Breast epithelium (tissue), 4 donors: ENCODE results near the gene ROR2. TPM values are rescaled to one million over a fixed set of nuclear protein-coding genes. Genes with fewer than 3 reads are reported as not detected.
A peak's percentile ranks its signal among the peaks of the same experiment; 100 is the strongest.
"Not testable (repeated sequence)": the region's sequence is repeated elsewhere in the genome, so short reads cannot be mapped to it uniquely, and the experiment has no call there.

Source experiments
- DNase-seq, 2 donors: peaks; one replicate each; pipeline ENCODE4 v3.0.0-alpha.2; 2019; ENCODE audit warnings: low spot score in 2 of 2
- H3K27ac ChIP-seq, 2 donors: fragments of 200-600 bp; sonication (generic) in 1 of 2; one replicate each; pipeline ENCODE4 v1.5.1; 2016 to 2019; ENCODE audit warnings: mild to moderate bottlenecking in 1 of 2
- H3K27me3 ChIP-seq, 2 donors: fragments of 200-600 bp; sonication (generic) in 1 of 2; one replicate each; pipeline versions ENCODE4 v1.5.1 to v1.6.0; 2017 to 2019; ENCODE audit warnings: control low read depth in 1 of 2, mild to moderate bottlenecking in 1 of 2
- H3K36me3 ChIP-seq: fragments of 200-600 bp; one replicate; pipeline ENCODE4 v1.5.1; 2019
- H3K4me1 ChIP-seq, 2 donors: fragments of 200-600 bp; sonication (generic); one replicate each; pipeline ENCODE4 v1.5.1; 2016 to 2019; ENCODE audit warnings: control low read depth in 1 of 2
- H3K4me3 ChIP-seq, 3 donors: fragments of 200-600 bp; sonication (generic); 1 replicate in 2 of 3; 2 replicates in 1 of 3; pipeline ENCODE4 v1.5.1; 2016 to 2019; ENCODE audit warnings: mild to moderate bottlenecking in 3 of 3, moderate library complexity in 2 of 3
- H3K9me3 ChIP-seq, 2 donors: fragments of 200-600 bp; sonication (generic) in 1 of 2; one replicate each; pipeline ENCODE4 v1.5.1; 2016 to 2019; ENCODE audit warnings: control low read depth in 1 of 2
- POLR2A ChIP-seq: fragments of 450-650 bp; IDR thresholded peaks from one replicate; pipeline ENCODE4 v1.6.1; 2016; ENCODE audit warnings: antibody characterized with exemption, mild to moderate bottlenecking, moderate library complexity
- POLR2AphosphoS5 ChIP-seq, 3 donors: sonication (generic); formaldehyde crosslinking; IDR thresholded peaks; one replicate each; pipeline ENCODE4 v1.6.1; 2017; ENCODE audit warnings: antibody characterized with exemption in 3 of 3
- intact Hi-C: fragments of 100-400 bp; cut with DNase I; formaldehyde crosslinking; loops from one replicate; pipeline ENCODE4 v1.15.1; 2023; ENCODE audit warnings: low total_unique reads
- total RNA-seq, 3 donors: library from RNA; depleted of rRNA; stranded (reverse); fragments of >200 nt; gene quantifications; one replicate each; pipeline ENCODE4 v1.1.0, GENCODE V29; 2016
- TF ChIP-seq, protein P1 (sequence below), 3 donors: fragments of 450-650 bp; IDR thresholded peaks; one replicate each; pipeline ENCODE4 v1.5.1; 2016 to 2017; ENCODE audit warnings: antibody characterized with exemption in 3 of 3, mild to moderate bottlenecking in 3 of 3, moderate library complexity in 3 of 3

ROR2 gene
- total RNA-seq, 3 donors from 2014 or later: 2.1 to 25.6 (median 10.2) TPM

DNA sequence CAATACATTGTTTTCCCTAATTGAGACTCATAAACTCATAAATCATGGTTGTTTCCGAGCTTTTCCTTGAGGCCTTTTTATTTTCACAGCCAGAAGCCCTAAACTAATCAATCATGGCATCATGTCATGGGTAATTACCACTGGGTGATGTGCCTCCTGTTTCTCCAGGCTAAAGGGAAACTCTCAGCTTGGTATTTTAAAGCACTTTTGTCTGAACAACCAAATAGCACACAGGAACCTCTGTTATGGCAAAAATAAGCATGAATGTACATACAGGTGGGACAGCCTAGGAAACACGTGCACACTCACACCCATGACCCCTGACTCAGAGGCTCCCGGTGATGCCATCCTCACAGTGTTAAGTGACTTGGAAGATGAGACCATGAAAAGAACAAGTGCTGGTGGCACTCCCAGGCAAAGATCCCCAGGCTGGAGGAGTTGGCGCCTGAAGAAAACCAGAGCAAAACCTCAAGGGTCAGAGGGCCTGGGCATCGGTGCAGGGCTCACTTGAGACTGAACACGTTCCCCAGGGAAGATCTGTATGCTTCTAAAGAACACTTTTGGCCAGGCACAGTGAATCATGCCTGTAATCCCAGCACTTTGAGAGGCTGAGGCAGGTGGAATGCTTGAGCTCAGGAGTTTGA, 154.3 kb downstream of the ROR2 start:
- Histone ChIP-seq H3K36me3 (no peaks in the 10 kb centered on the region), H3K27me3 (no peaks in the 10 kb centered on the region), H3K4me3 (no peak overlapping the region), H3K9me3 (no peaks in the 10 kb centered on the region), H3K27ac (peak overlapping the region; percentile 21 to 25), H3K4me1 (no peaks in the 10 kb centered on the region)
- peak in 1 of 2 donors; percentile 45 for DNase-seq
- intact Hi-C loops: no loop called here
- TF ChIP-seq POLR2AphosphoS5 (IDR thresholded peaks at IDR 0.05) (no peak), POLR2A (no peak)
- TF ChIP-seq, protein P1, sequence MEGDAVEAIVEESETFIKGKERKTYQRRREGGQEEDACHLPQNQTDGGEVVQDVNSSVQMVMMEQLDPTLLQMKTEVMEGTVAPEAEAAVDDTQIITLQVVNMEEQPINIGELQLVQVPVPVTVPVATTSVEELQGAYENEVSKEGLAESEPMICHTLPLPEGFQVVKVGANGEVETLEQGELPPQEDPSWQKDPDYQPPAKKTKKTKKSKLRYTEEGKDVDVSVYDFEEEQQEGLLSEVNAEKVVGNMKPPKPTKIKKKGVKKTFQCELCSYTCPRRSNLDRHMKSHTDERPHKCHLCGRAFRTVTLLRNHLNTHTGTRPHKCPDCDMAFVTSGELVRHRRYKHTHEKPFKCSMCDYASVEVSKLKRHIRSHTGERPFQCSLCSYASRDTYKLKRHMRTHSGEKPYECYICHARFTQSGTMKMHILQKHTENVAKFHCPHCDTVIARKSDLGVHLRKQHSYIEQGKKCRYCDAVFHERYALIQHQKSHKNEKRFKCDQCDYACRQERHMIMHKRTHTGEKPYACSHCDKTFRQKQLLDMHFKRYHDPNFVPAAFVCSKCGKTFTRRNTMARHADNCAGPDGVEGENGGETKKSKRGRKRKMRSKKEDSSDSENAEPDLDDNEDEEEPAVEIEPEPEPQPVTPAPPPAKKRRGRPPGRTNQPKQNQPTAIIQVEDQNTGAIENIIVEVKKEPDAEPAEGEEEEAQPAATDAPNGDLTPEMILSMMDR (IDR thresholded peaks at IDR 0.05): no peak

DNA sequence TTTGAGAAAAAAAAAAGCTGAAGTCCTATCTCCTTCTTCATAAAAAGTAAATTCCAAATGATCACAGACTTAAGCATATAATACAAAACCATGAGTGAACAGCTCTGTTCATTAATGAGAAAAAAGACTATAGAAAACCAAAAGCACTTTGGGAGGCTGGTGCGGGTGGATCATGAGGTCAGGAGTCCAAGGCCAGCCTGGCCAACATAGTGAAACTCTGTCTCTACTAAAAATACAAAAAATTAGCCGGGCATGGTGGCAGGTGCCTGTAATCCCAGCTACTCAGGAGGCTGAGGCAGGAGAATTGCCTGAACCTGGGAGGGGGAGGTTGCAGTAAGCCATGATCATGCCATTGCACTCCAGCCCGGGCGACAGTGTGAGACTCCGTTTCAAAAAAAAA, 156.7 kb downstream of the ROR2 start:
- H3K36me3 ChIP-seq, intact Hi-C loops, H3K9me3 ChIP-seq, H3K4me3 ChIP-seq, H3K27ac ChIP-seq, H3K27me3 ChIP-seq, H3K4me1 ChIP-seq: not testable (repeated sequence)
- peak in 1 of 2 donors; percentile 6 for DNase-seq

DNA sequence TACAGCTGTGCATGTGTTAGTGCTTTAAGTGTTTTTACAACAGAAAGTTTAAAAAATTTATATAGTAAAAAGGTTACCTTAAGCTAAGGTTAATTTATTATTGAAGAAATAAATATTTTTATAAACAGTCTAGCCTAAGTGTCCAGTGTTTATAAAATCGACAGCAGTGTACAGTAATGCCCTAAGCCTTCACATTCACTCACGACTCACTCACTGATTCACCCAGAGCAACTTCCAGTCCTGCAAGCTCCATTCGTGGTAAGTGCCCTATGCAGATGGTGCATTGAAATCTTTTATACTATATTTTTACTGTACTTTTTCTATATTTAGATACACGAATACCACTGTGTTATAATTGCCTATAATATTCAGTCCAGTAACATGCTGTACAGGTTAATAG, 159.1 kb downstream of the ROR2 start:
- H3K9me3 ChIP-seq: no peaks in the 10 kb centered on the region
- intact Hi-C loops: no loop called here
- H3K36me3 ChIP-seq: no peaks in the 10 kb centered on the region
- H3K27me3 ChIP-seq: no peaks in the 10 kb centered on the region
- H3K27ac ChIP-seq: no peak overlapping the region
- H3K4me1 ChIP-seq: no peaks in the 10 kb centered on the region
- DNase-seq: no peak
- TF ChIP-seq POLR2A (no peak), POLR2AphosphoS5 (IDR thresholded peaks at IDR 0.05) (no peak)
- TF ChIP-seq, protein P1 (IDR thresholded peaks at IDR 0.05): no peak
- no peak overlapping the region for H3K4me3 ChIP-seq

DNA sequence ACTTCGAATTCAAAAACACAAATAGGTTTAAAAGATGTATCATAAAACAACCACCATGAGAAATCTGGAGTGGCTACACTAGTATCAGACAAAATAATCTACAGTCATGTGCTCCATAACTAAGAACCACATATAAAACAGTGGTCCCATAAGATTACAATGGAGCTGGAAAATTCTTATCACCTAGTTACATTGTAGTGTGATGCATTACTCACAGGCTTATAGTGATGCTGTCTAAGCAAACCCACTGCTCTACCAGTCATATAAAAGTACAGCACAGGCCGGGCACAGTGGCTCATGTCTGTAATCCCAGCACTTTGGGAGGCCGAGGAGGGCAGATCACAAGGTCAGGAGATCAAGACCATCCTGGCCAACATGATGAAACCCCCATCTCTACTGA, 160.1 kb downstream of the ROR2 start:
- Histone ChIP-seq H3K36me3 (no peaks in the 10 kb centered on the region), H3K4me3 (no peak overlapping the region), H3K4me1 (no peaks in the 10 kb centered on the region), H3K9me3 (no peaks in the 10 kb centered on the region), H3K27me3 (no peaks in the 10 kb centered on the region), H3K27ac (no peak overlapping the region)
- no peak for DNase-seq
- TF ChIP-seq, protein P1 (IDR thresholded peaks at IDR 0.05): no peak
- no peak for TF ChIP-seq POLR2A
- TF ChIP-seq POLR2AphosphoS5 (IDR thresholded peaks at IDR 0.05): no peak
- intact Hi-C loops: no loop called here

DNA sequence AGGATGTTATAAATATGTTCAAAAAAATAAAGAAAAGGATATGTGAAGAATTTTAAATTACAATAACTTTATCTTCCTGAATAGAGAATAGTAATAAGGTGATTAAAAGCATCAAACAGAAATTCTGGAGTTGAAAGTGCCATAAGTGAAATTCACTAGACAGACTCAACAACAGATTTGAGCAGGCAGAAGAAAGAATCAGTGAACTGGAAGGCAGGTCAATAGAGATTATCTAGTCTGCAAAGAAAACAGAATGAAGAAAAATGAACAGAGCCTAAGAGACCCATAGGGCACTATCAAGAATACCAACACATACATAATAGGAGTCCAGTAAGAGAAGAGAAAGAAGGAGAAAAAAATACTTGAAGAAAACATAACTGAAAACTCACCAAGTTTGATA, 162.1 kb downstream of the ROR2 start:
- Histone ChIP-seq H3K9me3 (no peaks in the 10 kb centered on the region), H3K4me3 (no peak overlapping the region), H3K27ac (no peak overlapping the region), H3K27me3 (no peaks in the 10 kb centered on the region), H3K36me3 (no peaks in the 10 kb centered on the region), H3K4me1 (no peaks in the 10 kb centered on the region)
- intact Hi-C loops: no loop called here
- DNase-seq: no peak
- no peak for TF ChIP-seq POLR2A
- TF ChIP-seq, protein P1 (IDR thresholded peaks at IDR 0.05): no peak
- no peak for TF ChIP-seq POLR2AphosphoS5 (IDR thresholded peaks at IDR 0.05)
